C4-2B (cell line): Measurements from ENCODE around the gene FBXL13.

Source experiments
- CTCF ChIP-seq: fragments of 450-650 bp; conservative IDR thresholded peaks from 2 replicates; pipeline ENCODE4 v1.5.1; 2017; ENCODE audit warnings: mild to moderate bottlenecking
- ZFX ChIP-seq: fragments of 450-650 bp; IDR thresholded peaks from 2 replicates; pipeline ENCODE4 v1.6.1; 2017

GRCh38 chr7:102991077-102991539 lies 83.5 kb downstream of the FBXL13 start:
- TF ChIP-seq CTCF (no peak), ZFX (no peak)
